Mesothelial cell of epicardium (in vitro differentiated cells): Measurements from ENCODE around the gene FASTKD2. TPM values are rescaled to one million over a fixed set of nuclear protein-coding genes. Genes with fewer than 3 reads are reported as not detected.

Experiments
- DNase-seq, 2 experiments: peaks; one replicate each; pipeline ENCODE4 v3.0.0; 2021; ENCODE audit warnings: low spot score in 2 of 2; ENCODE audit not compliant: unreplicated experiment in 2 of 2
- H3K27ac Mint-ChIP-seq: 2 replicates; pipeline ENCODE4 v1.8.0; 2021; ENCODE audit warnings: mixed read lengths
- H3K27me3 Mint-ChIP-seq: 2 replicates; pipeline ENCODE4 v1.8.0; 2021; ENCODE audit warnings: low read depth, mixed read lengths
- H3K36me3 Mint-ChIP-seq: 2 replicates; pipeline ENCODE4 v1.8.0; 2021; ENCODE audit warnings: mixed read lengths
- H3K4me1 Mint-ChIP-seq: 2 replicates; pipeline ENCODE4 v1.8.0; 2021; ENCODE audit warnings: mixed read lengths
- H3K4me3 Mint-ChIP-seq: 2 replicates; pipeline ENCODE4 v1.8.0; 2021; ENCODE audit warnings: mild to moderate bottlenecking, moderate library complexity, mixed read lengths
- H3K9me3 Mint-ChIP-seq: 2 replicates; pipeline ENCODE4 v1.8.0; 2021; ENCODE audit warnings: mixed read lengths
- CTCF ChIP-seq: fragments of 200-600 bp; sonication (generic); IDR thresholded peaks from one replicate; pipeline ENCODE4 v1.5.0; 2021; ENCODE audit warnings: antibody characterized with exemption; ENCODE audit not compliant: unreplicated experiment
- total RNA-seq: library from RNA; stranded (reverse); gene quantifications from 3 replicates; pipeline ENCODE4 v1.2.1, GENCODE V29; 2021

Gene FASTKD2
- total RNA-seq, 1 donor from 2014 or later, result 29.5 TPM

GRCh38 chr2:206776432-206776831 lies 11.0 kb downstream of the FASTKD2 start:
- no peaks in the 10 kb centered on the region for H3K27me3 Mint-ChIP-seq
- no peak overlapping the region for H3K27ac Mint-ChIP-seq
- H3K4me1 Mint-ChIP-seq, result no peaks in the 10 kb centered on the region
- H3K36me3 Mint-ChIP-seq, result peaks cover 83% of the 10 kb centered on the region
- no peak overlapping the region for H3K4me3 Mint-ChIP-seq
- no peak for DNase-seq
- TF ChIP-seq CTCF, result no peak
- peaks cover 60% of the 10 kb centered on the region for H3K9me3 Mint-ChIP-seq

- no peaks in the 10 kb centered on the region for H3K27me3 Mint-ChIP-seq
- peaks cover 49% of the 10 kb centered on the region for H3K9me3 Mint-ChIP-seq
- no peak for TF ChIP-seq CTCF
- H3K27ac Mint-ChIP-seq, result no peak overlapping the region
- DNase-seq, result no peak
- no peak overlapping the region for H3K4me3 Mint-ChIP-seq
- H3K36me3 Mint-ChIP-seq, result peaks cover 66% of the 10 kb centered on the region
- no peaks in the 10 kb centered on the region for H3K4me1 Mint-ChIP-seq
Observed at GRCh38 chr2:206780671-206781070, 15.3 kb downstream of the FASTKD2 start.

- DNase-seq, result no peak
- H3K4me1 Mint-ChIP-seq, result no peaks in the 10 kb centered on the region
- peaks cover 22% of the 10 kb centered on the region for H3K9me3 Mint-ChIP-seq
- H3K36me3 Mint-ChIP-seq, result peaks cover 40% of the 10 kb centered on the region
- H3K27me3 Mint-ChIP-seq, result no peaks in the 10 kb centered on the region
- H3K4me3 Mint-ChIP-seq, result no peak overlapping the region
- no peak for TF ChIP-seq CTCF
- no peak overlapping the region for H3K27ac Mint-ChIP-seq
Observed at GRCh38 chr2:206783718-206784117, 18.3 kb downstream of the FASTKD2 start.

- DNase-seq, result no peak
- H3K36me3 Mint-ChIP-seq, result peaks cover 35% of the 10 kb centered on the region
- H3K4me1 Mint-ChIP-seq, result no peaks in the 10 kb centered on the region
- no peak overlapping the region for H3K4me3 Mint-ChIP-seq
- no peak overlapping the region for H3K27ac Mint-ChIP-seq
- H3K9me3 Mint-ChIP-seq, result peaks cover 12% of the 10 kb centered on the region
- no peak for TF ChIP-seq CTCF
- no peaks in the 10 kb centered on the region for H3K27me3 Mint-ChIP-seq
Observed at GRCh38 chr2:206784559-206785353, 19.4 kb downstream of the FASTKD2 start.

- Mint-ChIP-seq H3K9me3 (no peaks in the 10 kb centered on the region), H3K4me3 (no peak overlapping the region), H3K4me1 (no peaks in the 10 kb centered on the region), H3K36me3 (peaks cover 20% of the 10 kb centered on the region), H3K27me3 (no peaks in the 10 kb centered on the region), H3K27ac (no peak overlapping the region)
- no peak for TF ChIP-seq CTCF
- no peak for DNase-seq
Observed at GRCh38 chr2:206790311-206790935, 25.0 kb downstream of the FASTKD2 start.
